Retinal pigment epithelial cell (primary cell): ENCODE data around the gene RGS19.
"Not testable (repeated sequence)": the region's sequence is repeated elsewhere in the genome, so short reads cannot be mapped to it uniquely, and the experiment has no call there.

Source experiments
- DNase-seq: peaks from one replicate; pipeline ENCODE4 v3.0.0-alpha.2; 2010; ENCODE audit warnings: low read depth
- H3K4me3 ChIP-seq: 2 replicates; pipeline ENCODE4 v1.5.1; 2011; ENCODE audit warnings: mild to moderate bottlenecking, low read length, control low read depth, moderate library complexity
- TF ChIP-seq, protein P1 (sequence below): conservative IDR thresholded peaks from 2 replicates; pipeline ENCODE4 v1.5.1; 2011; ENCODE audit warnings: low read depth, low read length, control low read depth, inconsistent platforms

Gene RGS19, protein sequence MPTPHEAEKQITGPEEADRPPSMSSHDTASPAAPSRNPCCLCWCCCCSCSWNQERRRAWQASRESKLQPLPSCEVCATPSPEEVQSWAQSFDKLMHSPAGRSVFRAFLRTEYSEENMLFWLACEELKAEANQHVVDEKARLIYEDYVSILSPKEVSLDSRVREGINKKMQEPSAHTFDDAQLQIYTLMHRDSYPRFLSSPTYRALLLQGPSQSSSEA

GRCh38 chr20:64079273-64080012 is at the start of gene RGS19:
TSS of gene RGS19 (minus strand) at chr20:64079518. CDS start at chr20:64076886, 2,632 bp downstream.
- TF ChIP-seq, protein P1, sequence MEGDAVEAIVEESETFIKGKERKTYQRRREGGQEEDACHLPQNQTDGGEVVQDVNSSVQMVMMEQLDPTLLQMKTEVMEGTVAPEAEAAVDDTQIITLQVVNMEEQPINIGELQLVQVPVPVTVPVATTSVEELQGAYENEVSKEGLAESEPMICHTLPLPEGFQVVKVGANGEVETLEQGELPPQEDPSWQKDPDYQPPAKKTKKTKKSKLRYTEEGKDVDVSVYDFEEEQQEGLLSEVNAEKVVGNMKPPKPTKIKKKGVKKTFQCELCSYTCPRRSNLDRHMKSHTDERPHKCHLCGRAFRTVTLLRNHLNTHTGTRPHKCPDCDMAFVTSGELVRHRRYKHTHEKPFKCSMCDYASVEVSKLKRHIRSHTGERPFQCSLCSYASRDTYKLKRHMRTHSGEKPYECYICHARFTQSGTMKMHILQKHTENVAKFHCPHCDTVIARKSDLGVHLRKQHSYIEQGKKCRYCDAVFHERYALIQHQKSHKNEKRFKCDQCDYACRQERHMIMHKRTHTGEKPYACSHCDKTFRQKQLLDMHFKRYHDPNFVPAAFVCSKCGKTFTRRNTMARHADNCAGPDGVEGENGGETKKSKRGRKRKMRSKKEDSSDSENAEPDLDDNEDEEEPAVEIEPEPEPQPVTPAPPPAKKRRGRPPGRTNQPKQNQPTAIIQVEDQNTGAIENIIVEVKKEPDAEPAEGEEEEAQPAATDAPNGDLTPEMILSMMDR = no peak
- H3K4me3 ChIP-seq = peak within 1 kb of the TSS; percentile 57
- no peak for DNase-seq

GRCh38 chr20:64123517-64123916 is 44.2 kb upstream of the RGS19 start:
- not testable (repeated sequence) for H3K4me3 ChIP-seq, DNase-seq

- DNase-seq, H3K4me3 ChIP-seq: not testable (repeated sequence)
Observed at GRCh38 chr20:64122927-64123326, 43.6 kb upstream of the RGS19 start.

DNA sequence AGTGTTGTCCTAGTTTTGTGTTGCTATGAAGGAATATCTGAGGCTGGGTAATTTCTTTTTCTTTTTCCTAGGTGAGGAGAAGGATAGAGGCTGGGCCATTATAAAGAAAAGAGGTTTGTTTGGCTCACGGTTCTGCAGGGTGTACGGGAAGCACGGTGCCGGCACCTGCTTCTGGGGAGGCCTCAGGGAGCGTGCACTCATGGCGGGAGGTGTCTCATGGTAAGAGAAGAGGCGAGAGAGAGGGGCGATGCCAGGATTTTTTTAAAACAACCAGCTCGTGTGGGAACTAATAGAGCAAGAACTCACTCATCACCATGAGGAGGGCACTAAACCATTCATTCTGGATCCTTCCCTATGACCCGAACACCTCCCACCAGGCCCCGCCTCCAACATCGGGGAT is 42.3 kb upstream of the RGS19 start:
- H3K4me3 ChIP-seq = no peak overlapping the region
- DNase-seq = no peak
- TF ChIP-seq, protein P1 = no peak

- H3K4me3 ChIP-seq = no peak overlapping the region
- no peak for DNase-seq
Observed at GRCh38 chr20:64119681-64120341, 40.5 kb upstream of the RGS19 start.

GRCh38 chr20:64119301-64119680 is 40.0 kb upstream of the RGS19 start:
- no peak overlapping the region for H3K4me3 ChIP-seq
- DNase-seq = no peak
- TF ChIP-seq, protein P1 = no peak

More at GRCh38 chr20:64119681-64120341, 40.5 kb upstream of the RGS19 start:
- TF ChIP-seq, protein P1 = no peak

DNA sequence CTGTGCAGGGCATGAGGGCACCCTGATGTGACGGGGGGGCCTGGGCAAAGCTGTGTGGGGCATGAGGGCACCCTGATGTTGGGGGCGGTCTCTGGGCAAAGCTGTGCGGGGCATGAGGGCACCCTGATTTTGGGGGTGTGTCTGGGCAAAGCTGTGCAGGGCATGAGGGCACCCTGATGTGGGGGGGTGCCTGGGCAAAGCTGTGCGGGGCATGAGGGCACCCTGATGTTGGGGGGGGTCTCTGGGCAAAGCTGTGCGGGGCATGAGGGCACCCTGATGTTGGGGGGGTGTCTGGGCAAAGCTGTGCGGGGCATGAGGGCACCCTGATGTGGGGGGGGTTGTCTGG is 38.1 kb upstream of the RGS19 start:
- DNase-seq, H3K4me3 ChIP-seq: not testable (repeated sequence)

GRCh38 chr20:64116541-64117431 is 37.5 kb upstream of the RGS19 start:
- no peak overlapping the region for H3K4me3 ChIP-seq
- TF ChIP-seq, protein P1 = no peak
- DNase-seq = no peak
